Measurements from ENCODE around the gene WWTR1. TPM values are rescaled to one million over a fixed set of nuclear protein-coding genes. Genes with fewer than 3 reads are reported as not detected.
A peak's percentile ranks its signal among the peaks of the same experiment; 100 is the strongest.

Gene WWTR1
- total and polyA plus RNA-seq, 2 experiments from 2014 or later = 54.8 to 69.1 TPM

DNA sequence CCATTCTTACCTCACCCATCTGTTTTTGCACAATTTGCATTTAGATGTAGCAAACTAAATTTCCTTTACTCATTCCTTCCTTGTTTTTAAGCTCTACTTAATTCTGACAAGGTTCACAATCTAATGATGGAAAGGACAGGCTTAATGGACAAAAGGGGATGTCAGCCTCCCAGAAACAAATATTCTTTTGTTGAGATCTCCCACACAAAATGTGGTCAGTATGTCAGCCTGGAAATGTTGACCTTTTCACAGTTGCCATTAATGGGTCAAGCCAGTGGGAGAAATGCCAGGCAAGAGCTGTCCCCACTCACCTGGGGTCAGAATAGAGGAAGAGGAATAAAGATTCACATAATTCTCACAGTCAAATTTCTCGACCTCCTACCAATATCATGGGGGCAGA, 27.0 kb downstream of the WWTR1 start:
- no peak overlapping the region for H3K4me3 ChIP-seq
- DNase-seq (ENCODE audit: low read depth in 1 of 2, low spot score in 1 of 2) = no peak
- H3K9me3 ChIP-seq (ENCODE audit: low read depth) = no peaks in the 10 kb centered on the region
- peaks cover 16% of the 10 kb centered on the region for H3K4me1 ChIP-seq (ENCODE audit: low read depth)
- no peaks in the 10 kb centered on the region for H3K36me3 ChIP-seq
- peak overlapping the region; percentile 15 for H3K27ac ChIP-seq
- no peaks in the 10 kb centered on the region for H3K27me3 ChIP-seq
- TF ChIP-seq, protein P1, sequence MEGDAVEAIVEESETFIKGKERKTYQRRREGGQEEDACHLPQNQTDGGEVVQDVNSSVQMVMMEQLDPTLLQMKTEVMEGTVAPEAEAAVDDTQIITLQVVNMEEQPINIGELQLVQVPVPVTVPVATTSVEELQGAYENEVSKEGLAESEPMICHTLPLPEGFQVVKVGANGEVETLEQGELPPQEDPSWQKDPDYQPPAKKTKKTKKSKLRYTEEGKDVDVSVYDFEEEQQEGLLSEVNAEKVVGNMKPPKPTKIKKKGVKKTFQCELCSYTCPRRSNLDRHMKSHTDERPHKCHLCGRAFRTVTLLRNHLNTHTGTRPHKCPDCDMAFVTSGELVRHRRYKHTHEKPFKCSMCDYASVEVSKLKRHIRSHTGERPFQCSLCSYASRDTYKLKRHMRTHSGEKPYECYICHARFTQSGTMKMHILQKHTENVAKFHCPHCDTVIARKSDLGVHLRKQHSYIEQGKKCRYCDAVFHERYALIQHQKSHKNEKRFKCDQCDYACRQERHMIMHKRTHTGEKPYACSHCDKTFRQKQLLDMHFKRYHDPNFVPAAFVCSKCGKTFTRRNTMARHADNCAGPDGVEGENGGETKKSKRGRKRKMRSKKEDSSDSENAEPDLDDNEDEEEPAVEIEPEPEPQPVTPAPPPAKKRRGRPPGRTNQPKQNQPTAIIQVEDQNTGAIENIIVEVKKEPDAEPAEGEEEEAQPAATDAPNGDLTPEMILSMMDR (IDR thresholded peaks at IDR 0.05; ENCODE audit: low read depth, low read length) = no peak

DNA sequence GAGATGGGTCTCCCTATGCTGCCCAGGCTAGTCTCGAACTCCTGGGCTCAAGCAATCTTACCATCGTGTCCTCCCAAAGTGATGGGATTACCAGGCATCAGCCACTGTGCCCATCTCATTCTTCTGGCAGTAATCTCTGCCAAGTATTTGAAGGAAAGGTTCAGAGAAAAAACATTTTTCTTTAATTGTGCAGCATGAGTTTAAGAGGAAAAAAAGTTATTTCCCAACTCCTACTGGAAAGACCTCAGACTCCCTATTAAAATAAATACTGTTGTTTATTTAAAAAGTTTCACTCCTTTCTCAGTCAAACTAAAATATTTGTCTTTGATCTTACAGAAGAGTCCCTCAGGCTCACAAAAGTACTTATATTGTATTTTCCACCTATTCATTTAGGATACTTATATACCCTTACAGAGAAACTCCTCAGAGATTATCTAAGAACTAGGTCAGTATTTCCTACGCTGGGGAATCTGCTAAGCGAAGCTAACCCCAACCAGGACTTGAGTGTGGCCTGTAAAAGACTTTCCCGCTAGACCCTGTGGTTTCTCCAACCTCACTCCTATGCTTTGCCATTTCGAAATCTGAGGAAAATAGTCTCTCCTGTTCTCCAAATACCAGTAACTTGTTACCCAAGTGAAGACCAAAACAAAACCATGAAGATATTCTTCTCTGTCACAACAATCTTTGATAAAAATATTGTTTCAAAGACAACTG, 28.7 kb downstream of the WWTR1 start:
- peak in 1 of 2 donors; percentile 64 for DNase-seq (ENCODE audit: low read depth in 1 of 2, low spot score in 1 of 2)
- TF ChIP-seq, protein P1 (IDR thresholded peaks at IDR 0.05; ENCODE audit: low read depth, low read length) = no peak
- peaks cover 8% of the 10 kb centered on the region for H3K4me1 ChIP-seq (ENCODE audit: low read depth)

DNA sequence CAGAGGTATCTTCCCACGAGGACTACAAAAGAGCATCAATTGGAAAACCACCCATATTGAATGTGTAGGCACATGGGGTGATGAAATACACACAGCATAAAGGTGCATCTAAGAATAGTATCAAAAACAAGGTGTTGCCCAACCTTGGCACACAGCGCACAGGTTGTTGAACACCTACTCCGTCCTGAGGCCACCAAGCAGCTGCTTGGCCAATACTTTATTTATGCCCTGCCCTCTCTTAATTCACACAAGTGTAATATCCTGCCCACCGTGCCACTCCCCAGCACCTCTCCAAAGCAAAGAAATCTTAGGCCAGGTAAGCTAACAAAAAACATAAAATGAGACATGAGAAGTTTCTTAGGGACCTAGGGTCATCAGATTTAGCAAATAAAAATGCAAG, 31.2 kb downstream of the WWTR1 start:
- H3K4me3 ChIP-seq = no peak overlapping the region
- H3K27ac ChIP-seq = no peak overlapping the region
- DNase-seq (ENCODE audit: low read depth in 1 of 2, low spot score in 1 of 2) = no peak
- H3K27me3 ChIP-seq = no peaks in the 10 kb centered on the region
- TF ChIP-seq, protein P1 (IDR thresholded peaks at IDR 0.05; ENCODE audit: low read depth, low read length) = no peak
- H3K36me3 ChIP-seq = no peaks in the 10 kb centered on the region
- peaks cover 13% of the 10 kb centered on the region for H3K4me1 ChIP-seq (ENCODE audit: low read depth)
- H3K9me3 ChIP-seq (ENCODE audit: low read depth) = no peaks in the 10 kb centered on the region

More for the DNA sequence above, 28.7 kb downstream of the WWTR1 start:
- Histone ChIP-seq H3K27me3 (no peaks in the 10 kb centered on the region), H3K36me3 (no peaks in the 10 kb centered on the region), H3K27ac (peak overlapping the region; percentile 57), H3K4me3 (no peak overlapping the region), H3K9me3 (ENCODE audit: low read depth) (no peaks in the 10 kb centered on the region)

DNA sequence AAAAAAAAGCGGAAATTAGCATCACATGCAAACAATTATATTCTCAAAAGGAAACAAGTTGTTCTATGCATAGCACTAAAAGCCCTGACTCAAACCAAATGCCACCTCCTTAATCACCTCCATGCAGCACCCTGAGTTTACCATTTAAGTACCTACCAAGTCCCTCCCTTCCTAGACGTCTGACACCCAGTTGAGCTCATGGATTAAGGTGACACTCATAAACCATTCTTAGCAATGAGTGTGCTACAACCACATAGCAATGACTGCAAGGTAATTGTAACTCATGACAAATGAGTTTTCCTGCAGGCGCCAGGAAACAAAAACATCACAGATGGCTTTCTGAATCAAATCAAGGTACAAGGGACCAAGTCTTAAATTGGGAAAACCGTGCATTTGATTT, 32.0 kb downstream of the WWTR1 start:
- DNase-seq (ENCODE audit: low read depth in 1 of 2, low spot score in 1 of 2) = no peak
- Histone ChIP-seq H3K27ac (no peak overlapping the region), H3K9me3 (ENCODE audit: low read depth) (no peaks in the 10 kb centered on the region), H3K36me3 (no peaks in the 10 kb centered on the region), H3K27me3 (no peaks in the 10 kb centered on the region), H3K4me1 (ENCODE audit: low read depth) (peaks cover 22% of the 10 kb centered on the region), H3K4me3 (no peak overlapping the region)
- TF ChIP-seq, protein P1 (IDR thresholded peaks at IDR 0.05; ENCODE audit: low read depth, low read length) = no peak

DNA sequence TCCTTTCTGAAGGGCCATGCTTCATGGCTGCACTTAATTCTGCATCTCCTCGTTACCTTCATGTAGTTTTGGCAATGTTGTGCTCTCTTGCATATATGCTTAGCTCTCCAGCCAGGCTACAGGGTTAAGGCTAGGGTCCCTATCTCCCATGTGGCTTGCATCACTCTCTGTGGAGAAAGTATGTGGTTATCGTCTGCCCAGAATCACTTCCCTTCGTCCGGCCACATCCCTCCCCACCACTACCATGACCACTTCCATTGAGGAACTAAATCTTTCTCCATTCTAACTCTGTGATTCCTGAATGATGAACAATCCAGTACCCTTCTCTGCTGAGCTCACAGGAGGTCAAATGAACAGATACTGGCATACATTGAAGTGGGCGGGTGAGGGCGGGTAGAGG, 34.0 kb downstream of the WWTR1 start:
- Histone ChIP-seq H3K27me3 (no peaks in the 10 kb centered on the region), H3K27ac (no peak overlapping the region), H3K4me1 (ENCODE audit: low read depth) (peaks cover 36% of the 10 kb centered on the region), H3K9me3 (ENCODE audit: low read depth) (no peaks in the 10 kb centered on the region), H3K4me3 (no peak overlapping the region), H3K36me3 (no peaks in the 10 kb centered on the region)
- peak in 1 of 2 donors; percentile 60 for DNase-seq (ENCODE audit: low read depth in 1 of 2, low spot score in 1 of 2)
- TF ChIP-seq, protein P1 (IDR thresholded peaks at IDR 0.05; ENCODE audit: low read depth, low read length) = no peak

All from cardiac muscle cell (in vitro differentiated cells and primary cell).